Measurements from ENCODE around the gene SYT1.

Gene SYT1

DNA sequence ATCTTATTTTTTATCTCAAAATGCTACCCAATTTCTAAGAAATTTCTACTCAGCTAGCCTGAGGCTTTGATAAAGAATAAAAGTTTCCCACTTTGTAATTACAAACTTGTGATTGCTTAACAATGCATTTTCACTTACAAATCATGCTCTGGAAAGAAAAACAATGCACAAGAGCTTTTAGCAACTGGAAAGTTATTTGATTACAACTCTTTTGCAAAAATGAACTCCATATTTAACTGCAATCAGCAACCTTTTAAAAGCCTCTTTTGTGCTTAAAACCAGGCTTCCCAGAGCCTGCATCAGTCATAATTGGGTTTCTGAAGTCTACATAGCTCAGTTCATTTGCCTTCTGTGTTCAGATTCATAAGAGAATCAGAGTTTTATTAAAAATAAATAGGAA is 431.0 kb downstream of the SYT1 start:
- H3K4me2 ChIP-seq (ENCODE audit: low read length), result no peak overlapping the region
- TF ChIP-seq, protein P1, sequence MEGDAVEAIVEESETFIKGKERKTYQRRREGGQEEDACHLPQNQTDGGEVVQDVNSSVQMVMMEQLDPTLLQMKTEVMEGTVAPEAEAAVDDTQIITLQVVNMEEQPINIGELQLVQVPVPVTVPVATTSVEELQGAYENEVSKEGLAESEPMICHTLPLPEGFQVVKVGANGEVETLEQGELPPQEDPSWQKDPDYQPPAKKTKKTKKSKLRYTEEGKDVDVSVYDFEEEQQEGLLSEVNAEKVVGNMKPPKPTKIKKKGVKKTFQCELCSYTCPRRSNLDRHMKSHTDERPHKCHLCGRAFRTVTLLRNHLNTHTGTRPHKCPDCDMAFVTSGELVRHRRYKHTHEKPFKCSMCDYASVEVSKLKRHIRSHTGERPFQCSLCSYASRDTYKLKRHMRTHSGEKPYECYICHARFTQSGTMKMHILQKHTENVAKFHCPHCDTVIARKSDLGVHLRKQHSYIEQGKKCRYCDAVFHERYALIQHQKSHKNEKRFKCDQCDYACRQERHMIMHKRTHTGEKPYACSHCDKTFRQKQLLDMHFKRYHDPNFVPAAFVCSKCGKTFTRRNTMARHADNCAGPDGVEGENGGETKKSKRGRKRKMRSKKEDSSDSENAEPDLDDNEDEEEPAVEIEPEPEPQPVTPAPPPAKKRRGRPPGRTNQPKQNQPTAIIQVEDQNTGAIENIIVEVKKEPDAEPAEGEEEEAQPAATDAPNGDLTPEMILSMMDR (IDR thresholded peaks at IDR 0.05), result no peak
- no peak overlapping the region for H3K27ac ChIP-seq
- H3K4me3 ChIP-seq (ENCODE audit: low read depth, low read length), result no peak overlapping the region
- H3K36me3 ChIP-seq (ENCODE audit: control insufficient read depth, insufficient read depth, low read length), result no peaks in the 10 kb centered on the region
- no peaks in the 10 kb centered on the region for H3K9me3 ChIP-seq (ENCODE audit: control insufficient read depth, low read length)
- H3K27me3 ChIP-seq (ENCODE audit: control insufficient read depth, insufficient read depth, low read length), result no peaks in the 10 kb centered on the region
- no peak overlapping the region for H3K9ac ChIP-seq
- H2AFZ ChIP-seq, result no peak overlapping the region
- H3K4me1 ChIP-seq, result no peaks in the 10 kb centered on the region
- no peaks in the 10 kb centered on the region for H3K79me2 ChIP-seq

DNA sequence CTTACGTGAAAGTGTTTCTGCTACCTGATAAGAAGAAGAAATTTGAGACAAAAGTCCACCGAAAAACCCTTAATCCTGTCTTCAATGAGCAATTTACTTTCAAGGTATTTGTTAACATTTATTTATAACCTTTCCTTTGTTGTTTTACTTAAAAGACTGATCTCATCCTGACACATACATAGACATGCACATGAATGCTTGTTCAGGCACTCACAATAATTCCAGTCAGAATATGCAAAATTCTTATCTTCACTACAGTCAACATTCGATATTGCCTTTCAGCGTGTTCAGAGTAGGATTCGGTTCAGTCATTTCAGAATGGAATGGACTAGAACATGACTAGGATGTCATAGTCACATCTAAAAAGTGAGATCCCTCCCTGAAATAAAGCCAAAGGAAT is 431.6 kb downstream of the SYT1 start:
- TF ChIP-seq, protein P1 (IDR thresholded peaks at IDR 0.05), result no peak
- no peak overlapping the region for H3K4me3 ChIP-seq (ENCODE audit: low read depth, low read length)
- H3K36me3 ChIP-seq (ENCODE audit: control insufficient read depth, insufficient read depth, low read length), result no peaks in the 10 kb centered on the region
- no peak overlapping the region for H3K27ac ChIP-seq
- H3K4me2 ChIP-seq (ENCODE audit: low read length), result no peak overlapping the region
- H3K27me3 ChIP-seq (ENCODE audit: control insufficient read depth, insufficient read depth, low read length), result no peaks in the 10 kb centered on the region
- H3K9me3 ChIP-seq (ENCODE audit: control insufficient read depth, low read length), result no peaks in the 10 kb centered on the region
- H3K79me2 ChIP-seq, result no peaks in the 10 kb centered on the region
- no peak overlapping the region for H3K9ac ChIP-seq
- no peak overlapping the region for H2AFZ ChIP-seq
- no peaks in the 10 kb centered on the region for H3K4me1 ChIP-seq

DNA sequence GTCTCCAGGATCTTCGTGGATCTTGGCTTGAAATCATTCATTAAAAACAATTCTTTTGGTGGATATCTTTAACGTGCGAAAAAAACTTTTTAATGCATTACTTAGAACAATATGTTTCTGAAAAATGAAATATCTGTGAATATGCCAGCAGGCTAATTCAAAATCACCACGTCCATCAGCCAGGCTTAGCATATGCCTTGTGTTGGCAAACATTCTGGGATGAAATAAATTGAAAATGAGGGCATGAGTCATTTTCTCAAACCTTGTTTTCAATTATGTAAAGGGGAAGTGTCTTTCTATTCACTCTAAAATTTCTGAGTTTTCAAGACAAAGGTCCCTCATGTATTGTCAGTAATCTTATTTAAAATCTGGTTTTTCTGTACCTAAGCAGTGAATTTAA is 432.3 kb downstream of the SYT1 start:
- H3K79me2 ChIP-seq, result no peaks in the 10 kb centered on the region
- H3K27me3 ChIP-seq (ENCODE audit: control insufficient read depth, insufficient read depth, low read length), result no peaks in the 10 kb centered on the region
- H3K9me3 ChIP-seq (ENCODE audit: control insufficient read depth, low read length), result no peaks in the 10 kb centered on the region
- H2AFZ ChIP-seq, result no peak overlapping the region
- TF ChIP-seq, protein P1 (IDR thresholded peaks at IDR 0.05), result no peak
- no peak overlapping the region for H3K4me3 ChIP-seq (ENCODE audit: low read depth, low read length)
- no peaks in the 10 kb centered on the region for H3K36me3 ChIP-seq (ENCODE audit: control insufficient read depth, insufficient read depth, low read length)
- no peak overlapping the region for H3K27ac ChIP-seq
- no peaks in the 10 kb centered on the region for H3K4me1 ChIP-seq
- no peak overlapping the region for H3K4me2 ChIP-seq (ENCODE audit: low read length)
- H3K9ac ChIP-seq, result no peak overlapping the region

DNA sequence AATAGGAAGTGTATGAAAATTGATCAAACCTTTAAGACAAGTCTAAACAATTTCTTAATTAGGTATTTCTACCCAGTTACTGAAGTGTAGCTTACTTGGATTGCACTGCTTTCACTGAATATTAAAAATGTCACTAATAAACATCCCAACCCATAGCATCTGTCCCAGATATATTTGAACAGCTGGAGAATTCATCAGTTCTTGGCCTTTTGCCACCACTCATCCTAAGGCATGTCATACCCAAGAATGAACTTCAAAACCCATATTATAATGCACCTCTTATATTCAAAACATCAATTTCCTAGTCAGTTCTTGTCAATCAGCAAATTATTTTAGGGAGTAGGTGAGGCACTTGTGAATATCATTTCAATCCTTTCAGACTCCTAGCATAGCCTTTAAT is 433.9 kb downstream of the SYT1 start:
- Histone ChIP-seq H3K4me3 (ENCODE audit: low read depth, low read length) (no peak overlapping the region), H2AFZ (no peak overlapping the region), H3K36me3 (ENCODE audit: control insufficient read depth, insufficient read depth, low read length) (no peaks in the 10 kb centered on the region), H3K9me3 (ENCODE audit: control insufficient read depth, low read length) (no peaks in the 10 kb centered on the region), H3K27me3 (ENCODE audit: control insufficient read depth, insufficient read depth, low read length) (no peaks in the 10 kb centered on the region), H3K9ac (no peak overlapping the region), H3K4me1 (no peaks in the 10 kb centered on the region), H3K79me2 (no peaks in the 10 kb centered on the region), H3K4me2 (ENCODE audit: low read length) (no peak overlapping the region), H3K27ac (no peak overlapping the region)
- TF ChIP-seq, protein P1 (IDR thresholded peaks at IDR 0.05), result no peak

DNA sequence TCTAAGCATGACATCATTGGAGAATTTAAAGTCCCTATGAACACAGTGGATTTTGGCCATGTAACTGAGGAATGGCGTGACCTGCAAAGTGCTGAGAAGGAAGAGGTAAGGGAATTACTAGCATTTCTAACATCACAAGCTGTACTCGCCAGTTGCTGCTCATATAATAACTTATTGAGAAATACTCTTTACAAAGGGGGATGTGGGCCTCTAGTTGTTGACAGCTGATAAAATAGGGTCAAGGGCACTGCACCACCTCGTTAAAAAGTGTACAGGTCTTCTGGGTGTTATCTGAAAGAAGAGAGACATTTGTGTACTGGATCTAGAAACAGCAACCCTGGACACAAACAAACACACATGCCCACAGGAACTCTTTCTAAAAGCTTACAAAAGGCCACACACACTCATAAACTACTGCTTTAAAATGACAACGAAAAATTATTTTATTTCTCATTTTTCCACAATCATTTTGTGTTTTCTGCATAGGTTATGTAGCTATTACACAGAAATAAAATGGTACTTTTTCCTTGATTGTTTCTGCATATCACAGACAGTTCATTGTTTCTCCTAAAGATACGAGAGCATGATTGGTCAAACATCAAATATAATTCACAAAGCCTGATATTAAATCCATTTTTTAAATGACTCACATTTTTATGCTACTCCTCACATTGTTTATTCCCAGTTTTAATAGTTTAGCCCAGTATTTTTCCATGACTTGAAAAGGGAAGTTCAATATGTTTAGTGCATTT is 435.0 kb downstream of the SYT1 start:
- Histone ChIP-seq H2AFZ (no peak overlapping the region), H3K9ac (no peak overlapping the region), H3K27me3 (ENCODE audit: control insufficient read depth, insufficient read depth, low read length) (no peaks in the 10 kb centered on the region), H3K4me2 (ENCODE audit: low read length) (no peak overlapping the region), H3K27ac (no peak overlapping the region), H3K9me3 (ENCODE audit: control insufficient read depth, low read length) (no peaks in the 10 kb centered on the region), H3K79me2 (no peaks in the 10 kb centered on the region), H3K36me3 (ENCODE audit: control insufficient read depth, insufficient read depth, low read length) (no peaks in the 10 kb centered on the region), H3K4me1 (no peaks in the 10 kb centered on the region), H3K4me3 (ENCODE audit: low read depth, low read length) (no peak overlapping the region)
- TF ChIP-seq, protein P1 (IDR thresholded peaks at IDR 0.05), result no peak

Measured in parathyroid adenoma (tissue), 2 donors.